Measurements from ENCODE around the gene SCLY. TPM values are rescaled to one million over a fixed set of nuclear protein-coding genes. Genes with fewer than 3 reads are reported as not detected.

Gene SCLY
- polyA plus RNA-seq, 2 of the 4 experiments (the other 2 are of a cell fraction), result 19.0 to 28.3 TPM

GRCh38 chr2:238126338-238126737 lies 65.5 kb downstream of the SCLY start:
- H3K27ac ChIP-seq, result no peak overlapping the region
- no peaks in the 10 kb centered on the region for H3K4me1 ChIP-seq
- no peaks in the 10 kb centered on the region for H3K9me3 ChIP-seq
- 84% methylated on average over 2 of the region's 2 CpGs for WGBS (ENCODE audit: missing lambda C conversion rate)
- H3K4me2 ChIP-seq, result no peak overlapping the region
- DNase-seq (ENCODE audit: low read depth in 1 of 2, low spot score in 1 of 2), result no peak
- TF ChIP-seq EP300 (IDR thresholded peaks at IDR 0.05) (no peak), RNF2 (IDR thresholded peaks at IDR 0.05; ENCODE audit: borderline replicate concordance, low read depth) (no peak), FOSL2 (IDR thresholded peaks at IDR 0.05) (no peak), FOSL2 (CRISPR knock-in tag; IDR thresholded peaks at IDR 0.05) (no peak), EHMT2 (IDR thresholded peaks at IDR 0.05; ENCODE audit: low read depth) (no peak), BCL3 (IDR thresholded peaks at IDR 0.05) (no peak), HOXA7 (CRISPR knock-in tag; IDR thresholded peaks at IDR 0.05) (no peak)
- POLR2A ChIA-PET, result no interaction called here
- no peak for FAIRE-seq
- CTCF ChIA-PET, result no interaction called here
- no peak for ATAC-seq
- H3K4me3 ChIP-seq, result no peak overlapping the region

GRCh38 chr2:238126775-238127164 lies 66.0 kb downstream of the SCLY start:
- TF ChIP-seq FOSB (CRISPR knock-in tag; IDR thresholded peaks at IDR 0.05) (no peak), FOSL2 (IDR thresholded peaks at IDR 0.05) (no peak), FOSL2 (CRISPR knock-in tag; IDR thresholded peaks at IDR 0.05) (no peak), KDM5A (IDR thresholded peaks at IDR 0.05) (no peak), CBX2 (IDR thresholded peaks at IDR 0.05; ENCODE audit: borderline replicate concordance, low read depth) (no peak), FOXS1 (CRISPR knock-in tag; IDR thresholded peaks at IDR 0.05) (no peak), MAFK (IDR thresholded peaks at IDR 0.05; ENCODE audit: partially characterized antibody) (no peak), BCL3 (IDR thresholded peaks at IDR 0.05) (no peak), SMC3 (IDR thresholded peaks at IDR 0.05) (no peak), JUN (IDR thresholded peaks at IDR 0.05) (no peak), RCOR1 (IDR thresholded peaks at IDR 0.05; ENCODE audit: low read depth, low read length) (no peak), RAD21 (conservative IDR thresholded peaks at IDR 0.05 in 1 of 2, IDR thresholded peaks at IDR 0.05 in 1 of 2) (no peak), ELK1 (IDR thresholded peaks at IDR 0.05; ENCODE audit: low read depth, low read length) (no peak), RARB (CRISPR knock-in tag; IDR thresholded peaks at IDR 0.05) (no peak), MAZ (IDR thresholded peaks at IDR 0.05; ENCODE audit: borderline replicate concordance, low read depth, low read length) (no peak), USF2 (IDR thresholded peaks at IDR 0.05) (no peak), TP53 (CRISPR knock-in tag; IDR thresholded peaks at IDR 0.05) (no peak)
- ATAC-seq, result no peak
- Histone ChIP-seq H3K4me3 (no peak overlapping the region), H3K4me1 (no peaks in the 10 kb centered on the region), H3K27ac (no peak overlapping the region), H3K9me3 (no peaks in the 10 kb centered on the region), H3K4me2 (no peak overlapping the region)
- no peak for DNase-seq (ENCODE audit: low read depth in 1 of 2, low spot score in 1 of 2)
- no peak for FAIRE-seq
- ChIA-PET POLR2A (interaction anchor here (0.6 kb wide), 1 partner anchor 162 kb away, joined by 4 read pairs; no protein-coding TSS in a partner anchor), CTCF (interaction anchor here (0.6 to 1.2 kb wide), 2 partner anchors 12 to 27 kb away, joined by 3 read pairs; no protein-coding TSS in a partner anchor)
- WGBS (ENCODE audit: missing lambda C conversion rate), result 89% methylated on average over 2 of the region's 2 CpGs
